ENCODE data around the gene HOMER1.
"Not testable (repeated sequence)": the region's sequence is repeated elsewhere in the genome, so short reads cannot be mapped to it uniquely, and the experiment has no call there.

HOMER1 gene

GRCh38 chr5:79423296-79423695 lies 90.6 kb downstream of the HOMER1 start:
- DNase-seq (ENCODE audit: low read depth in 2 of 3, low spot score in 2 of 3): no peak

- no peak for DNase-seq (ENCODE audit: low read depth in 2 of 3, low spot score in 2 of 3)
Observed at GRCh38 chr5:79420248-79420647, 93.7 kb downstream of the HOMER1 start.

- no peak for DNase-seq (ENCODE audit: low read depth in 2 of 3, low spot score in 2 of 3)
Observed at GRCh38 chr5:79418276-79418675, 95.7 kb downstream of the HOMER1 start.

- no peak for DNase-seq (ENCODE audit: low read depth in 2 of 3, low spot score in 2 of 3)
Observed at GRCh38 chr5:79417495-79417894, 96.4 kb downstream of the HOMER1 start.

GRCh38 chr5:79416499-79416898 lies 97.4 kb downstream of the HOMER1 start:
- DNase-seq (ENCODE audit: low read depth in 2 of 3, low spot score in 2 of 3): no peak

- DNase-seq (ENCODE audit: low read depth in 2 of 3, low spot score in 2 of 3): no peak
Observed at GRCh38 chr5:79413112-79413511, 100.8 kb downstream of the HOMER1 start.

- DNase-seq (ENCODE audit: low read depth in 2 of 3, low spot score in 2 of 3): no peak
Observed at GRCh38 chr5:79408028-79408427, 105.9 kb downstream of the HOMER1 start.

- no peak for DNase-seq (ENCODE audit: low read depth in 2 of 3, low spot score in 2 of 3)
Observed at GRCh38 chr5:79407591-79407990, 106.3 kb downstream of the HOMER1 start.

- DNase-seq (ENCODE audit: low read depth in 2 of 3, low spot score in 2 of 3): no peak
Observed at GRCh38 chr5:79401216-79401615, 112.7 kb downstream of the HOMER1 start.

- no peak for DNase-seq (ENCODE audit: low read depth in 2 of 3, low spot score in 2 of 3)
Observed at GRCh38 chr5:79399046-79399445, 114.9 kb downstream of the HOMER1 start.

- DNase-seq (ENCODE audit: low read depth in 2 of 3, low spot score in 2 of 3): no peak
Observed at GRCh38 chr5:79397080-79397479, 116.9 kb downstream of the HOMER1 start.

- no peak for DNase-seq (ENCODE audit: low read depth in 2 of 3, low spot score in 2 of 3)
Observed at GRCh38 chr5:79396265-79396664, 117.7 kb downstream of the HOMER1 start.

- DNase-seq (ENCODE audit: low read depth in 2 of 3, low spot score in 2 of 3): no peak
Observed at GRCh38 chr5:79395296-79395695, 118.6 kb downstream of the HOMER1 start.

- no peak for DNase-seq (ENCODE audit: low read depth in 2 of 3, low spot score in 2 of 3)
Observed at GRCh38 chr5:79392776-79393175, 121.2 kb downstream of the HOMER1 start.

- no peak for DNase-seq (ENCODE audit: low read depth in 2 of 3, low spot score in 2 of 3)
Observed at GRCh38 chr5:79386679-79387078, 127.3 kb downstream of the HOMER1 start.

GRCh38 chr5:79385126-79385525 lies 128.8 kb downstream of the HOMER1 start:
- not testable (repeated sequence) for DNase-seq (ENCODE audit: low read depth in 2 of 3, low spot score in 2 of 3)

- no peak for DNase-seq (ENCODE audit: low read depth in 2 of 3, low spot score in 2 of 3)
Observed at GRCh38 chr5:79378510-79379186, 135.3 kb downstream of the HOMER1 start.

GRCh38 chr5:79357398-79357797 lies 156.5 kb downstream of the HOMER1 start:
- DNase-seq (ENCODE audit: low read depth in 2 of 3, low spot score in 2 of 3): no peak

GRCh38 chr5:79349881-79350280 lies 164.1 kb downstream of the HOMER1 start:
- DNase-seq (ENCODE audit: low read depth in 2 of 3, low spot score in 2 of 3): no peak

GRCh38 chr5:79349047-79349446 lies 164.9 kb downstream of the HOMER1 start:
- DNase-seq (ENCODE audit: low read depth in 2 of 3, low spot score in 2 of 3): no peak

GRCh38 chr5:79346420-79346824 lies 167.5 kb downstream of the HOMER1 start:
- no peak for DNase-seq (ENCODE audit: low read depth in 2 of 3, low spot score in 2 of 3)

- DNase-seq (ENCODE audit: low read depth in 2 of 3, low spot score in 2 of 3): no peak
Observed at GRCh38 chr5:79333852-79334557, 179.9 kb downstream of the HOMER1 start.

- no peak for DNase-seq (ENCODE audit: low read depth in 2 of 3, low spot score in 2 of 3)
Observed at GRCh38 chr5:79330071-79330470, 183.9 kb downstream of the HOMER1 start.

All from activated CD8-positive, alpha-beta memory T cell treated with anti-CD3 and anti-CD28 coated beads for 48 hours (primary cell).